Psoas muscle (tissue), 8 donors: Measurements from ENCODE around the gene CPNE2. TPM values are rescaled to one million over a fixed set of nuclear protein-coding genes. Genes with fewer than 3 reads are reported as not detected.

Experiments
- ATAC-seq, 4 donors: fragments of 200-7000 bp; cut with Tn5 transposase; one replicate each; pipeline ENCODE4 v1.9.1; 2020; ENCODE audit warnings: moderate library complexity in 3 of 4, mild to moderate bottlenecking in 2 of 4
- DNase-seq, 2 donors: peaks; one replicate each; pipeline ENCODE4 v3.0.0-alpha.2; 2020
- H3K27ac ChIP-seq: fragments of 200-600 bp; one replicate; pipeline ENCODE4 v1.8.0; 2022
- H3K27me3 ChIP-seq, 3 donors: fragments of 200-600 bp in 1 of 3; one replicate each; pipeline versions ENCODE4 v1.6.1 to v1.8.0; 2013 to 2022; ENCODE audit warnings: low read length in 2 of 3, mild to moderate bottlenecking in 2 of 3, moderate library complexity in 1 of 3; ENCODE audit not compliant: insufficient read depth in 3 of 3
- H3K36me3 ChIP-seq, 2 donors: fragments of 200-600 bp in 1 of 2; one replicate each; pipeline versions ENCODE4 v1.6.1 to v1.8.0; 2013 to 2022; ENCODE audit warnings: low read depth in 1 of 2, mild to moderate bottlenecking in 1 of 2, moderate library complexity in 1 of 2; ENCODE audit not compliant: insufficient read depth in 1 of 2
- H3K4me1 ChIP-seq: fragments of 200-600 bp; one replicate; pipeline ENCODE4 v1.8.0; 2022
- H3K4me3 ChIP-seq: fragments of 200-600 bp; one replicate; pipeline ENCODE4 v1.8.0; 2022; ENCODE audit warnings: mild to moderate bottlenecking
- H3K9me3 ChIP-seq: fragments of 200-600 bp; one replicate; pipeline ENCODE4 v1.8.0; 2022
- CTCF ChIP-seq: fragments of 200-600 bp; IDR thresholded peaks from one replicate; pipeline ENCODE4 v1.8.0; 2022; ENCODE audit warnings: antibody characterized with exemption
- WGBS, 3 donors: extraction: QIAGEN DNeasy Blood & Tissue Kit; methylation state at CpG; one replicate each; pipeline versions ENCODE4 v1.1.6 to v1.1.7; 2013; 5-methylcytosine and 5-hydroxymethylcytosine counted together
- intact Hi-C, 2 donors: fragments of 100-400 bp; cut with DNase I; formaldehyde crosslinking; loops; one replicate each; pipeline versions ENCODE4 v1.11.0 to v1.14.2; 2022
- polyA plus RNA-seq, 3 donors: library from polyadenylated mRNA; stranded (reverse); fragments of 200-250 nt; gene quantifications; one replicate each; pipeline ENCODE4 v1.2.3, GENCODE V29; 2013
- total RNA-seq, 4 donors: library from RNA; stranded (reverse); fragmentation: NEBNext Ultra II Directional in 2 of 4; extraction: Animal tissue kit (Norgen Biotek cat#: 25700) in 2 of 4; gene quantifications; one replicate each; pipeline versions ENCODE4 v1.2.1 to v1.2.4, GENCODE V29; 2021 to 2023
- donor health status: healthy with polysubstance abuse.
- donor health status: DM: no; HTN: no; CAD: no; lungs with moderate emphysema.
- donor health status: Bipolar disorder and iron deficiency.
- donor health status: healthy.
- donor health status: DM: yes; HTN: yes; CAD: no.
- donor health status: DM: no; HTN: no; CAD: no.
- donor health status: DM: no; HTN: no; CAD: no.
- donor health status: DM: yes; HTN: yes; CAD: no.

CPNE2 gene
- total and polyA plus RNA-seq, 7 donors: 8.1 to 16.9 (median 12.4) TPM

DNA sequence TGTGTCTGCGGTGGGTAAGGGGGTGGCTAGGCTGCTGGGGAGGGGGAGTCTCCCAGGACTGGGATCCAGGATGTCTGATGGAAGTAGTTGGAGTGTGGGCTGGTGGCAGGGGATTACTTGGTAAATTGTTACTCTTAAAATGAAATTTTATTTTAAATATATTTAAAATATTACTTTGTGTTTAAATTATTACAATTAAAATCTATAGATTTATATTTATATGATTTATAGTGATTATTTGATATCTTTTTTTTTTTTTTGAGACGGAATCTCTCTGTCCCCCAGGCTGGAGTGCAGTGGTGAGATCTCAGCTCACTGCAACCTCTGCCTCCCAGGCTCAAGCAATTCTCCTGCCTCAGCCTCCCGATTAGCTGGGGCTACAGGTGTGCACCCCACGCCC lies 18.6 kb downstream of the CPNE2 start:
- WGBS, 3 donors: 92 to 95% (median 94%) methylated on average over 4 of the region's 4 CpGs
- peaks cover 4% of the 10 kb centered on the region for H3K4me1 ChIP-seq
- intact Hi-C loops: no loop called here

DNA sequence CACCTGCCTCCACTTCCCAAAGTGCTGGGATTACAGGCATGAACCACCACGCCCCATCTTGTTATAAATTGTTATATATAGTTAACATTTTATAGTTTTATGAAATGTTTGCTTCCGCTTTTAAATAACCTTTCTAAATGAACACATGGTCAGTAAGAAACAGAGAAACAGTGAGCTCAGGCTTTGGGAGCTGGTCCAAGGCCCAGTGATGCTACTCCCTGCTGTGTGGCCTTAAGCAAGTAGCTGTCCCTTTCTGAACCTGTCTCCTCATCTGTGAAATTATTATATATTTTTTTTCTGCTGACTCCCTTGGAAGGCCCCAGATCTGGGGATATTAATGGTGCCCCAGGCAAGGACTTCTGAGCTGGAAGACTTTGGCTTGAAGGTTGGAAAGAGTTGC lies 19.0 kb downstream of the CPNE2 start:
- DNase-seq: no peak
- Histone ChIP-seq H3K4me1 (peaks cover 4% of the 10 kb centered on the region), H3K27me3 (no peaks in the 10 kb centered on the region), H3K4me3 (no peak overlapping the region), H3K9me3 (no peaks in the 10 kb centered on the region), H3K36me3 (peaks cover 0 to 14% of the 10 kb centered on the region in 2 donors), H3K27ac (no peak overlapping the region)
- ATAC-seq: no peak
- WGBS, 3 donors: 94 to 97% (median 95%) methylated on average over 2 of the region's 2 CpGs
- intact Hi-C loops: no loop called here
- no peak for TF ChIP-seq CTCF

More for the DNA sequence above, 18.6 kb downstream of the CPNE2 start:
- Histone ChIP-seq H3K27me3 (no peaks in the 10 kb centered on the region), H3K9me3 (no peaks in the 10 kb centered on the region), H3K4me3 (no peak overlapping the region), H3K36me3 (peaks cover 0 to 14% of the 10 kb centered on the region in 2 donors), H3K27ac (no peak overlapping the region)
- DNase-seq (no peak), ATAC-seq (no peak)
- TF ChIP-seq CTCF: no peak

GRCh38 chr16:57112403-57113041 lies 20.1 kb downstream of the CPNE2 start:
- H3K4me3 ChIP-seq: no peak overlapping the region
- no peaks in the 10 kb centered on the region for H3K9me3 ChIP-seq
- 75 to 79% (median 75%) methylated on average over 10 of the region's 10 CpGs for WGBS, 3 donors
- intact Hi-C loops: no loop called here
- H3K27me3 ChIP-seq: no peaks in the 10 kb centered on the region
- no peak for TF ChIP-seq CTCF
- ATAC-seq (no peak), DNase-seq (no peak)
- no peak overlapping the region for H3K27ac ChIP-seq
- no peaks in the 10 kb centered on the region for H3K4me1 ChIP-seq
- H3K36me3 ChIP-seq: peaks cover 0 to 24% of the 10 kb centered on the region in 2 donors

GRCh38 chr16:57113042-57113453 lies 20.7 kb downstream of the CPNE2 start:
- Histone ChIP-seq H3K27ac (no peak overlapping the region), H3K4me1 (no peaks in the 10 kb centered on the region), H3K27me3 (no peaks in the 10 kb centered on the region), H3K9me3 (no peaks in the 10 kb centered on the region), H3K4me3 (no peak overlapping the region), H3K36me3 (peaks cover 0 to 27% of the 10 kb centered on the region in 2 donors)
- 88 to 91% (median 89%) methylated on average over 14 of the region's 14 CpGs for WGBS, 3 donors
- intact Hi-C loops: no loop called here
- ATAC-seq: no peak
- no peak for TF ChIP-seq CTCF
- DNase-seq: no peak

DNA sequence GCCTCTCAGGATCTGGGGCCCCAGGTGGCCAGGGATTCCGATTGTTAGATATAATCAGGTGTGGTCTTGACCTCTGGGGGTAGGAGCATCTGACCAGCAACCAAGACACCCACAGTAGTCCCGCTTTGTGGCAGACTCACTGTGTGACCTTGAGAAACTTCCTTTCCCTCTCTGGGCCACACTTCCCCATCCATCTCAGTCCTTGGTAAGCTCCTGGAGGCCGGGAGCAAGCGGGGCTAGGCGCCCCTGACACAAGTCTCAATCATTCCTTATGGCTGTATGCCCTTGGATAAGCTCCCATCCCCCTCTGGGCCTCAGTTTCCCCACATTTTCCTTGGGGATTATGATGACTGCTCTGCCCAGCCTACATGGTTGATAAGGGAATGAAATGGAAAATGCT lies 21.3 kb downstream of the CPNE2 start:
- H3K36me3 ChIP-seq: peaks cover 0 to 27% of the 10 kb centered on the region in 2 donors
- no peak overlapping the region for H3K4me3 ChIP-seq
- intact Hi-C loops: no loop called here
- H3K27ac ChIP-seq: no peak overlapping the region
- ATAC-seq (no peak), DNase-seq (no peak)
- H3K9me3 ChIP-seq: no peaks in the 10 kb centered on the region
- WGBS, 3 donors: 90 to 96% (median 94%) methylated on average over 5 of the region's 5 CpGs
- H3K4me1 ChIP-seq: no peaks in the 10 kb centered on the region
- TF ChIP-seq CTCF: no peak
- H3K27me3 ChIP-seq: no peaks in the 10 kb centered on the region
